Choroid plexus epithelial cell (primary cell): Measurements from ENCODE around the gene DNAJB1.

Source experiments
- DNase-seq: peaks from one replicate; pipeline ENCODE4 v3.0.0-alpha.2; 2010; ENCODE audit warnings: low read depth
- H3K4me3 ChIP-seq: 2 replicates; pipeline ENCODE4 v1.5.1; 2011; ENCODE audit warnings: low read depth, mild to moderate bottlenecking, control low read depth, low read length, moderate library complexity
- CTCF ChIP-seq: conservative IDR thresholded peaks from 2 replicates; pipeline ENCODE4 v1.5.1; 2011; ENCODE audit warnings: low read depth, mild to moderate bottlenecking, control low read depth, inconsistent platforms, low read length, moderate library complexity

DNAJB1 gene

DNA sequence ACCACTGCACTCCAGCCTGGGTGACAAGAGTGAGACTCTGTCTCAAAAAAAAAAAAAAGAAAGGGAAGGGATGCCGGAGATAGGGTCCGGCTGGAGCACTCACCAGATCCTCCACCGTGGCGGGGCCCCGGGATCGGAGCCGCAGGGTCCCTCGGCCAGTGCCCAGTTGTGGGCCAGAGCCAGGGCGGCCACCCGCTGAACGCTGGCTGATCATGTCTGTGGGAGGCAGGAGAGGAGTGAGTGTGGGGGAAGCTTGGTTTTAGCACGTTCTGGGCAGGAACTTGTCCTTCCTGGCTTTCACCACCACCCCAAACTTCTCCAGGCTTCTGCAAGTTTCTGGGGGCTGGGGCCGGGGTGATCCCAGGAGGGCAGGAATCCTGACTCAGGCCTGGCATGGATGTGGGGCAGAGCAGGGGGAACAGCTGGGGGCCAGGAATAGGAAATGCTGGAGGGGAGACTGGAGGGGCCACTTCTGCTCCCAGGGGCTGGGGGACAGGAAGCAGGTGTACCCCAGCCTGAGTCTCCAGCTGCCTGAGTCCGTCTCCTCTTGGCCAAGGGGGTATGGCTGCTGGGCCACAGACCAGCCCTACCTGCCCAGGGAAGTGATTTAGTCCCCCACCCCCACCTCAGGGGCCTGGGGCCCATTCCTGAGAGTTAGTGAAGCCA is 38.8 kb downstream of the DNAJB1 start:
- DNase-seq, result no peak
- no peak overlapping the region for H3K4me3 ChIP-seq
- TF ChIP-seq CTCF, result no peak

DNA sequence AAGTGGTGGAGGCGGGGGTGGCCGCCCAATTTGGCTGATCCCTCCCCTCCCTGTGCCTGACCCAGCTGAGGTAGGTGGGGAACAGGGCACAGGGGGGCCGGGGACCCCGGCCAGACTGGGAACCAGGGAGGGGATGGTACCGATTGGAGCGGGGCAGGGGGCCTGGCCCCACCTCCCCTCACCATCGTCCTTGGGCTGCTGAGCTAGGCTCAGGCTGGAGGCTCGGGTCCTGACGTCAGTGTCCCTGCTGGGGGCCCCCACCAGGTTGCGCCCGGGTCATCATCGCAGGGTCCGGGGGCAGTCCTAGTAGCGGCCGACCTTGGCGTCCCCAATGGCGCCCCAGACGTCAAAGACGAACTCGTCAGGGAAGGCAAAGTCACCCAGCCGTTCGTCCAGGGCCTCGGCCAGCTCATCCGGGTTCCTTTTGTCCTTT is 40.1 kb downstream of the DNAJB1 start:
- no peak overlapping the region for H3K4me3 ChIP-seq
- no peak for DNase-seq
- TF ChIP-seq CTCF, result no peak

- peak; percentile 80 for DNase-seq
- no peak for TF ChIP-seq CTCF
- no peak overlapping the region for H3K4me3 ChIP-seq
These were observed 40.6 kb downstream of the DNAJB1 start for GRCh38 chr19:14477418-14478112.

- DNase-seq, result peak; percentile 90
- TF ChIP-seq CTCF, result no peak
- H3K4me3 ChIP-seq, result no peak overlapping the region
These were observed 41.4 kb downstream of the DNAJB1 start for GRCh38 chr19:14476673-14477401.

DNA sequence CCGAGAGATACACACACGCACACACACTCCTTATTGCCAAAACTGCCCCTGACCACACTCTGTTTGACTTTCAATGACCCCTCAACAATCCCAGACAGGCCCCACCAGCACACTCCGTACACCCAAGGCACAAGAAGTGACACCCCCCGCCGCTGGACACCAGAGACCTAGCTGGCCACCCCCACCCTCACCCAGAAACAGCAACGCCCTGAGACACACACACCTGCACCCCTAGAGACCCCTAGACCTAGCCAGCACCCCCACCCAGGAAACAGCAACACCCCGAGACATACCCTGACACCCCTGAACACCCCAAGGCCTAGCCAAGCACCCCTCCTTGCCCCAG is 41.9 kb downstream of the DNAJB1 start:
- no peak for TF ChIP-seq CTCF
- DNase-seq, result no peak
- no peak overlapping the region for H3K4me3 ChIP-seq

DNA sequence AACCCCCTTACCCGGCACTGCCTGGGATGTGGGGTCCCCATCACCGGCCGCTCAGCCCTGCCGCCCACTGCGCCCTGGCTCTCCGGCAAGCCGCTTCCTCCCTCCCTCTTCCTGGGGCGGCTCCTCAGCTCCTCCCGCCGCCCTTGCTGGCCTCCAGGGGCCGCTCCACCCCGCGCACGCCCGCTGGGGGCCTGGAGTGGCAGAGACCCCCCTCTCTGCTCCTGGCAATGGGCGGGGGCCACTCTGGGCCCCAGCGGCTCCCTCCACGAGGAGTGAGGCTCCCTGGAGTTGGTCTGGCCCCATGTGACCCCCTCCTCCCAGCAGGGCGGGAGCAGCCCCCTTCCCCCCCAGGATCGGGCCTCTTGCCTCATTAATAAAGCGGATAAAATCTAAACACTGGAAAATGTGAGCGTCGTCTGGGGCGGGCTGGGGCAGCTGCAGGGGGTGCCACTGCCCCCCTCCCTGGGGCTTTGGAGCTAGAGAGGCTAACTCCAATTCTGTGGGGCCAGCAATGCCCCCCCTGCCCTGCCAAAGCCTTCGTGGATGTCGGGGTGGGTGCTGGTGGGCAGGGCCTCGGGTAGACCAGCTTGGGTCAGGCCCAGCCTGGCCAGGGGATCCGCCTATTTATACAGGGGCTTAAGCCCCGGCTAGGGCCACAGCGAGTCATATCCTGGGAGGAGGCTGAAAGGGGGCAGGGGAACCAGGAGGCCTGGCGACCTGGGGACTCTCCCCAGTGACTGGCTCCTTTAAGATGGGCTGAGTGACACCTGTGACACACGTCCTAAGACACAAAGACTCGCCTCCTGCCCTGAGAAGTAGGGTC is 42.7 kb downstream of the DNAJB1 start, which contains the start of gene PTGER1:
Gene PTGER1, minus strand, starts transcription at position 104 of the 823 bp plus-strand sequence. CDS start 1,034 bp downstream, outside the sequence.
- DNase-seq, result peak; percentile 44
- H3K4me3 ChIP-seq, result peak within 1 kb of the TSS; percentile 46
- peak; percentile 51 for TF ChIP-seq CTCF
